IMR-90 (cell line): ENCODE data around the gene MYEOV. TPM values are rescaled to one million over a fixed set of nuclear protein-coding genes. Genes with fewer than 3 reads are reported as not detected.

ENCODE experiments used
- ATAC-seq: fragments of 200-7000 bp; cut with Tn5 transposase; 2 replicates; pipeline ENCODE4 v1.9.1; 2020; ENCODE audit warnings: low read depth, mild to moderate bottlenecking, moderate library complexity
- BruUV-seq: library from RNA; stranded (reverse); fragments of 400-500 nt; replicated peaks from 2 replicates; lab custom pipeline; 2021; lab: Mats Ljungman, UMichigan
- CTCF ChIA-PET: fragments of 300-600 bp; formaldehyde crosslinking; extraction: SDS; loops from one replicate; lab custom pipeline; 2021; ENCODE audit warnings: antibody characterized with exemption; lab: Yijun Ruan, JAX
- POLR2A ChIA-PET: fragments of 300-600 bp; sonication (Branson Sonifier 250); formaldehyde crosslinking; loops from one replicate; lab custom pipeline; 2022; ENCODE audit warnings: antibody characterized with exemption; ENCODE audit not compliant: unreplicated experiment; lab: Charles Lee
- DNase-seq: peaks from one replicate; pipeline ENCODE4 v3.0.0; 2013
- H2AFZ ChIP-seq: replicated peaks from 2 replicates; pipeline ENCODE3; 2013; ENCODE audit warnings: low read length, mild to moderate bottlenecking; ENCODE audit not compliant: poor library complexity
- H2AK5ac ChIP-seq: 2 replicates; pipeline ENCODE4 v1.6.1; 2013; ENCODE audit warnings: low read depth, low read length, inconsistent platforms
- H2AK9ac ChIP-seq: replicated peaks from 2 replicates; pipeline ENCODE3; 2013; ENCODE audit warnings: mild to moderate bottlenecking, low read depth, low read length, moderate library complexity; ENCODE audit not compliant: poor library complexity
- H2BK120ac ChIP-seq: 2 replicates; pipeline ENCODE4 v1.6.1; 2013; ENCODE audit warnings: low read depth, low read length, inconsistent platforms
- H2BK15ac ChIP-seq: 3 replicates; pipeline ENCODE4 v1.6.1; 2013; ENCODE audit warnings: low read depth, low read length, inconsistent platforms
- H2BK20ac ChIP-seq: 2 replicates; pipeline ENCODE4 v1.6.1; 2013; ENCODE audit warnings: low read depth, mild to moderate bottlenecking, inconsistent platforms, low read length, moderate library complexity
- H2BK5ac ChIP-seq: 2 replicates; pipeline ENCODE4 v1.6.1; 2013; ENCODE audit warnings: mild to moderate bottlenecking, low read depth, low read length, inconsistent platforms; ENCODE audit not compliant: poor library complexity, severe bottlenecking
- H3K14ac ChIP-seq: replicated peaks from 2 replicates; pipeline ENCODE4 v1.6.1; 2013; ENCODE audit warnings: low read depth, low read length, inconsistent platforms
- H3K18ac ChIP-seq: 2 replicates; pipeline ENCODE4 v1.6.1; 2013; ENCODE audit warnings: low read depth, low read length, control low read depth
- H3K23ac ChIP-seq: 2 replicates; pipeline ENCODE4 v1.6.1; 2013; ENCODE audit warnings: low read depth, low read length, inconsistent platforms
- H3K27ac ChIP-seq: 2 replicates; pipeline ENCODE4 v1.5.1; 2013; ENCODE audit warnings: mild to moderate bottlenecking, control low read depth, low read length; ENCODE audit not compliant: insufficient read depth
- H3K27me3 ChIP-seq: 2 replicates; pipeline ENCODE4 v1.6.1; 2013; ENCODE audit warnings: low read length; ENCODE audit not compliant: control insufficient read depth, insufficient read depth
- H3K36me3 ChIP-seq: 2 replicates; pipeline ENCODE4 v1.6.1; 2013; ENCODE audit warnings: low read length, mixed read lengths; ENCODE audit not compliant: control insufficient read depth, insufficient read depth
- H3K4ac ChIP-seq: 2 replicates; pipeline ENCODE4 v1.6.1; 2013; ENCODE audit warnings: low read depth, low read length, inconsistent platforms
- H3K4me1 ChIP-seq: 2 replicates; pipeline ENCODE4 v1.6.1; 2013; ENCODE audit warnings: low read length, mixed read lengths; ENCODE audit not compliant: control insufficient read depth, insufficient read depth
- H3K4me2 ChIP-seq: 2 replicates; pipeline ENCODE4 v1.6.1; 2013; ENCODE audit warnings: low read depth, mild to moderate bottlenecking, control low read depth, low read length, moderate library complexity
- H3K4me3 ChIP-seq: 2 replicates; pipeline ENCODE4 v1.5.1; 2013; ENCODE audit warnings: low read depth, mild to moderate bottlenecking, control low read depth, low read length, moderate library complexity; ENCODE audit not compliant: insufficient read depth
- H3K56ac ChIP-seq: 2 replicates; pipeline ENCODE4 v1.6.1; 2013; ENCODE audit warnings: low read length, inconsistent platforms; ENCODE audit not compliant: insufficient read depth; ENCODE audit errors: extremely low read depth
- H3K79me1 ChIP-seq, 2 experiments: 2 replicates each; pipeline ENCODE4 v1.6.1; 2013; ENCODE audit warnings: low read length in 2 of 2, inconsistent platforms in 1 of 2, low read depth in 1 of 2
- H3K9ac ChIP-seq: 2 replicates; pipeline ENCODE4 v1.6.1; 2013; ENCODE audit warnings: low read depth, low read length, control low read depth
- H3K9me1 ChIP-seq: 2 replicates; pipeline ENCODE4 v1.6.1; 2013; ENCODE audit warnings: low read length, inconsistent platforms; ENCODE audit not compliant: insufficient read depth
- H3K9me3 ChIP-seq: 2 replicates; pipeline ENCODE4 v1.6.1; 2013; ENCODE audit warnings: low read length; ENCODE audit not compliant: control insufficient read depth, insufficient read depth
- H4K20me1 ChIP-seq: 2 replicates; pipeline ENCODE4 v1.6.1; 2013; ENCODE audit warnings: low read length, inconsistent platforms; ENCODE audit not compliant: insufficient read depth
- H4K5ac ChIP-seq: 2 replicates; pipeline ENCODE4 v1.6.1; 2013; ENCODE audit warnings: mild to moderate bottlenecking, low read depth, low read length, control low read depth
- H4K8ac ChIP-seq, 2 experiments: 2 replicates each; pipeline ENCODE4 v1.6.1; 2013; ENCODE audit warnings: low read depth in 2 of 2, low read length in 2 of 2, control low read depth in 1 of 2, inconsistent platforms in 1 of 2
- H4K91ac ChIP-seq: 2 replicates; pipeline ENCODE4 v1.6.1; 2013; ENCODE audit warnings: low read depth, low read length, inconsistent platforms; ENCODE audit not compliant: insufficient read depth
- MAFK ChIP-seq: IDR thresholded peaks from 2 replicates; pipeline ENCODE4 v1.6.1; 2012; ENCODE audit warnings: low read depth, low read length, improper control_type of control experiment
- POLR2A ChIP-seq: IDR thresholded peaks from 2 replicates; pipeline ENCODE4 v1.6.1; 2012; ENCODE audit warnings: mild to moderate bottlenecking, low read depth, low read length
- RCOR1 ChIP-seq: IDR thresholded peaks from 2 replicates; pipeline ENCODE4 v1.6.1; 2012; ENCODE audit warnings: mild to moderate bottlenecking, low read length, improper control_type of control experiment; ENCODE audit not compliant: insufficient replicate concordance
- RFX5 ChIP-seq: IDR thresholded peaks from 2 replicates; pipeline ENCODE4 v1.8.0; 2012; ENCODE audit warnings: low read depth, mild to moderate bottlenecking, low read length, moderate library complexity
- WGBS, 2 experiments: methylation state at CpG; one replicate each; pipeline versions ENCODE4 v1.1.5 to v1.1.7; 2013; ENCODE audit warnings: missing lambda C conversion rate in 2 of 2; ENCODE audit not compliant: insufficient read length in 1 of 2; ENCODE audit errors: extremely low coverage in 2 of 2; 5-methylcytosine and 5-hydroxymethylcytosine counted together
- dilution Hi-C: fragments of 300-500 bp; cut with HindIII; formaldehyde crosslinking; loops from one replicate; pipeline ENCODE4 v1.14.3; 2018; ENCODE audit warnings: low sequenced_read_pairs; ENCODE audit not compliant: unreplicated experiment
- in situ Hi-C: fragments of 300-500 bp; cut with MboI; formaldehyde crosslinking; loops from 3 replicates; pipeline ENCODE4 v1.14.3; 2019; ENCODE audit warnings: low sequenced_read_pairs, inconsistent platforms, mixed read lengths
- intact Hi-C: fragments of 100-400 bp; cut with micrococcal nuclease; formaldehyde crosslinking; loops from 2 replicates; pipeline ENCODE4 v1.10.0; 2022
- polyA plus RNA-seq, 3 experiments: library from polyadenylated mRNA; depleted of rRNA; stranded (reverse); fragments of >200 nt; gene quantifications; 2 replicates each; pipeline ENCODE4 v1.2.3, GENCODE V29; 2012; ENCODE audit warnings: low replicate concordance in 1 of 3
- total RNA-seq: library from RNA; depleted of rRNA; stranded (reverse); fragments of >200 nt; gene quantifications from 2 replicates; pipeline ENCODE4 v1.2.3, GENCODE V29; 2012
- TF ChIP-seq, protein P1 (sequence below): fragments of 150-350 bp; IDR thresholded peaks from 2 replicates; pipeline ENCODE4 v1.6.1; 2017; ENCODE audit warnings: mild to moderate bottlenecking, antibody characterized with exemption, low read length, low read depth
- TF ChIP-seq, protein P2 (sequence below): fragments of 150-350 bp; IDR thresholded peaks from 2 replicates; pipeline ENCODE4 v1.6.1; 2016; ENCODE audit warnings: low read depth, mild to moderate bottlenecking, low read length, moderate library complexity, borderline replicate concordance

Gene MYEOV
- total and polyA plus RNA-seq, 2 of the 4 experiments (the other 2 are of a cell fraction) = 5.8 to 6.8 TPM

DNA sequence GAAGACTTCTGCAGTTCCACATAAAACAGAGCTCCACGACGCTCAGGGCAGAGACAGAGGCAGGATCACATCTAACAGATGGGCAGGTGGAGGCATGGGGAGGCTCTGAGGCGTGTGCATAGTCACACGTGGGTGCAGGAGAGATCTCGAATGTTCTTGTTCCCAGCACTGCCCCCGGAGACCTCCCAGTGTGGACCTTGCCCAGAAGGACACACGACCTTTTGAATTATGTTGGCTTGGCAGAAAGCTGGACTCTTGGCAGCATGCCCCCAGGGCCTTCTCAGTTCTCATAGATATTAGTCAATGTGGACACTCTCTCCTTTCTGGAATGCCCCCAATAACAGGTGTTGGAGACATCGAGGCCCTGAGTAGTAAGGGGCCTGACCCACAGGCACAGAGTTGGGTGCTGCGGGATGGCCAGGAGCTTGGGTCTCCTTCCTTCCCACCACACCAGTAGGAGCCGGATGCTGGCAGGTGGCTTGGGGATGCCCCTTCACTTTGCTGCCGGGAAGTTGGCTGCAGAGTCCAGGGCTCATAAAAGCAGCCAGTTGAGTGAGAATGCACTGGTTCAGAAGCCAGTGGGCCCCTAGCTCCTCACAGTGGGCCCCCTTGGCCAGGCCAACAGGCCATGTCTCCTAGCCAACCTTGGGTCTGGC, 12.1 kb downstream of the MYEOV start:
- CTCF ChIA-PET = interaction anchor here (1.6 kb wide), 1 partner anchor 13 kb away, joined by 4 read pairs; no protein-coding TSS in a partner anchor

More for the DNA sequence above, 12.1 kb downstream of the MYEOV start:
- peaks cover 7 to 79% of the 10 kb centered on the region in 2 experiments; a peak in 3 of 4 replicates for H3K79me1 ChIP-seq
- no peaks in the 10 kb centered on the region for H3K36me3 ChIP-seq
- H3K4me3 ChIP-seq = no peak overlapping the region
- H3K27me3 ChIP-seq = no peaks in the 10 kb centered on the region
- H2BK120ac ChIP-seq = peak overlapping the region; percentile 30; the same call in 1 of the 2 replicates
- H3K9ac ChIP-seq = no peak overlapping the region
- TF ChIP-seq MAFK (no peak), POLR2A (no peak), RFX5 (no peak), RCOR1 (no peak)
- TF ChIP-seq, protein P1, sequence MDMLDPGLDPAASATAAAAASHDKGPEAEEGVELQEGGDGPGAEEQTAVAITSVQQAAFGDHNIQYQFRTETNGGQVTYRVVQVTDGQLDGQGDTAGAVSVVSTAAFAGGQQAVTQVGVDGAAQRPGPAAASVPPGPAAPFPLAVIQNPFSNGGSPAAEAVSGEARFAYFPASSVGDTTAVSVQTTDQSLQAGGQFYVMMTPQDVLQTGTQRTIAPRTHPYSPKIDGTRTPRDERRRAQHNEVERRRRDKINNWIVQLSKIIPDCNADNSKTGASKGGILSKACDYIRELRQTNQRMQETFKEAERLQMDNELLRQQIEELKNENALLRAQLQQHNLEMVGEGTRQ = no peak
- TF ChIP-seq, protein P2, sequence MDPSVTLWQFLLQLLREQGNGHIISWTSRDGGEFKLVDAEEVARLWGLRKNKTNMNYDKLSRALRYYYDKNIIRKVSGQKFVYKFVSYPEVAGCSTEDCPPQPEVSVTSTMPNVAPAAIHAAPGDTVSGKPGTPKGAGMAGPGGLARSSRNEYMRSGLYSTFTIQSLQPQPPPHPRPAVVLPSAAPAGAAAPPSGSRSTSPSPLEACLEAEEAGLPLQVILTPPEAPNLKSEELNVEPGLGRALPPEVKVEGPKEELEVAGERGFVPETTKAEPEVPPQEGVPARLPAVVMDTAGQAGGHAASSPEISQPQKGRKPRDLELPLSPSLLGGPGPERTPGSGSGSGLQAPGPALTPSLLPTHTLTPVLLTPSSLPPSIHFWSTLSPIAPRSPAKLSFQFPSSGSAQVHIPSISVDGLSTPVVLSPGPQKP = no peak
- no peak overlapping the region for H4K5ac ChIP-seq
- no peak overlapping the region for H2BK20ac ChIP-seq
- peaks cover 22% of the 10 kb centered on the region for H3K4me1 ChIP-seq
- H2AK9ac ChIP-seq = no peak overlapping the region
- no peak overlapping the region for H4K91ac ChIP-seq
- dilution Hi-C loops (no loop called here), intact Hi-C loops (no loop called here), in situ Hi-C loops (no loop called here)
- no peak overlapping the region for H3K18ac ChIP-seq
- H2BK15ac ChIP-seq = no peak overlapping the region
- peak overlapping the region; percentile 49 for H3K4ac ChIP-seq
- peak overlapping the region; percentile 23; the same call in 1 of the 2 replicates for H2AK5ac ChIP-seq
- no peaks in the 10 kb centered on the region for H3K9me3 ChIP-seq
- no peak overlapping the region for H3K23ac ChIP-seq
- WGBS, 2 experiments = 76% methylated on average over 5 of the region's 11 CpGs; no CpG with 5 or more reads in 1 of the 2 experiments
- POLR2A ChIA-PET = no interaction called here
- no peak overlapping the region for H3K14ac ChIP-seq
- no peak overlapping the region for H2AFZ ChIP-seq
- no peak overlapping the region for H2BK5ac ChIP-seq
- no peak overlapping the region for H3K4me2 ChIP-seq
- H4K8ac ChIP-seq = no peak overlapping the region
- no peak overlapping the region for H3K56ac ChIP-seq
- no peaks in the 10 kb centered on the region for H4K20me1 ChIP-seq
- no TSS peak for BruUV-seq
- ATAC-seq (no peak), DNase-seq (no peak)
- H3K27ac ChIP-seq = no peak overlapping the region
- peaks cover 18% of the 10 kb centered on the region for H3K9me1 ChIP-seq
